ENCODE measurements around the gene PRKN. TPM values are rescaled to one million over a fixed set of nuclear protein-coding genes. Genes with fewer than 3 reads are reported as not detected.

Gene PRKN
- polyA plus RNA-seq (ENCODE audit: insufficient read length): 4.6 TPM

- peak; percentile 91 for DNase-seq (ENCODE audit: low read depth)
Observed at GRCh38 chr6:162727322-162728182, at the start of gene PRKN, which contains the start of gene PACRG. Gene PRKN, minus strand, starts transcription at chr6:162727766. Gene PACRG, plus strand, starts transcription at chr6:162727974.

DNA sequence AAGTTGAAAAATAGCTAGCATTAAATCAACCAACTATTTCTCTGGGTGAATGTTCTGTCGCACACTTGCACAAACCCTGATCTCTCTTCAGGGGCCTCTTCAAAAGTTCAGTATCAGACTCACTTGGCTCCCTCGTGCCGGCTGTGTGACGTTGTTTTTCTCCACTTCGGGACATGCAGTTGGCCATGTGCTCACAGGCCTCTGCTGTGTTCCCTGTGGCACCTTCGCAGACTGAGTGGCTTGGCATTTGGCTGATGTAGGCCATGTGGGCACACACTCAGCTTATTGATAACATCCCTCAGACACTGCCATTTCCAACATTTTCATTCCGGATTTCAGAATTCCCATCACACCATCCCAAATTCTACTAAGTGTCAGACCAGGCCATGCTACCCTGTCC is 49.5 kb upstream of the PRKN start:
- no peak for DNase-seq (ENCODE audit: low read depth)

DNA sequence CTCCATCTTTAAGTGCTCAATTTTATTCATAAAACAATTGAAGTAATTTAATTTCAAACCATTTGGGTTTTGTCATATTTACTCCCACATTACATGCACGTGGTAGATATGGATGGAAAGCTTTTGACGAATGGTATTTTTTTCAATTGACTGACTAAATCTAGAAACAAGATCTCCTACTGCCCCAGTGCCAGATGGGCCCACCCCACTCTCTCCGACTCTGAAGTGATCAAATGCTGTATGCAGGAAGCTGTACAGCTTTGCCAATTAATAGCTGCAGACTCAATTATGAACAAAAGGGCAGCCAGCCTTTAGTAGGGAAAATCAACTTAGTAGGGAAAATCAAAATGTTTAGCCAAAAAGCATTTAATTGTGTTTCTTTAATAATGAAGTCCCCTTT is 46.4 kb upstream of the PRKN start:
- DNase-seq (ENCODE audit: low read depth): no peak

GRCh38 chr6:162772466-162772865 is 44.9 kb upstream of the PRKN start:
- no peak for DNase-seq (ENCODE audit: low read depth)

DNA sequence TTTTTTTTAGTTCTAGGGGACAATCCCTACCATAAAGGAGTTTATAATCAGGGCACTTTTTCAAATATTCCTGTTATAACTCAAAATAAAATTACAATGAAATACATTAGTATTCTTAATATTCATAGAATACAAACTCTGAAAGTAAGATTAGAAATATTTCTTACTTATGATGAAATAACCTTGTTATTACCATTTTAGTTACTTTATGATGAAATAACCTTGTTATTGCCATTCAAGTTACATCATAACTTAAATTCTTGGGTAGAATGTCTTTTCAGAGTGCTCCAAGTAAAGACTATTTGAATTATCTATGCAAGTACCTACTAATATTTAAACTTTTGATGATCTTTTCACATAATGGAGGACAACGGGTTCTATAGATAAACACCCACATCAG is 43.4 kb upstream of the PRKN start:
- DNase-seq (ENCODE audit: low read depth): no peak

DNA sequence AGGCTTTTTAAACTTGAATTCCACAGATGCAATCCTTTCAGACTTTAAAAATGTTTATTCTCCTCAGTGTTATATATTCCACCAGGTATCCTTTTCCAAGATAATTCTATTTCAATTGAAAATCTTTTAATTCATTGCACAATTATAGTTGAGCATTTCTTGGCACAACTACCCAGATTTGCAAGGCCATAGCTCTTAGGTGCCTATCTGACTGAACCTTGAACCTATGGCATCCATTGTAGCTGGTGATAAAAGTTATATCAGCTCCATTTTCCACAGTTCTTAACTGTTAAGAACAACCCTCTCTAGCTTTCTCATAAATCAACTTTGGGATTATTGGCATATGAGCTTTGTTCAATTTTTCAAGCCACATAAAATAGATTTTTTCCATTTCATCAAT is 42.6 kb upstream of the PRKN start:
- no peak for DNase-seq (ENCODE audit: low read depth)

DNA sequence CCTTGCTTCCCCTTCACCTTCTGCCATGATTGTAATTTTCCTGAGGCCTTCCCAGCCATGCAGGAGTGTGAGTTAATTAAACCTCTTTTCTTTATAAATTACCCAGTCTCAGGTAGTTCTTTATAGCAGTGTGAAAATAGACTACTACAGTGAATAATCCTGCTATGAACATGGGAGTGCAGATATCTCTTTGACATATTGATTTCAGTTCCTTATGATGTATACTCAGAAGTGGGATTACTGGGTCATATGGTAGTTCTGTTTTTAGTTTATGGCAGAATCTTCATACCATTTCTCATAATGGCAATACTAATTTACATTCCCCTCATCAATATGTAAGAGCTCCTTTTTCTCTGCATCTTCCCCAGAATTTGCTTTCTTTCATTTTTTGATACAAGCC is 26.2 kb upstream of the PRKN start:
- DNase-seq (ENCODE audit: low read depth): no peak

GRCh38 chr6:162751211-162751859 is 23.8 kb upstream of the PRKN start:
- no peak for DNase-seq (ENCODE audit: low read depth)

- no peak for DNase-seq (ENCODE audit: low read depth)
Observed at GRCh38 chr6:162750776-162751175, 23.2 kb upstream of the PRKN start.

GRCh38 chr6:162736961-162737360 is 9.4 kb upstream of the PRKN start:
- DNase-seq (ENCODE audit: low read depth): no peak

GRCh38 chr6:162733489-162733888 is 5.9 kb upstream of the PRKN start:
- DNase-seq (ENCODE audit: low read depth): no peak

DNA sequence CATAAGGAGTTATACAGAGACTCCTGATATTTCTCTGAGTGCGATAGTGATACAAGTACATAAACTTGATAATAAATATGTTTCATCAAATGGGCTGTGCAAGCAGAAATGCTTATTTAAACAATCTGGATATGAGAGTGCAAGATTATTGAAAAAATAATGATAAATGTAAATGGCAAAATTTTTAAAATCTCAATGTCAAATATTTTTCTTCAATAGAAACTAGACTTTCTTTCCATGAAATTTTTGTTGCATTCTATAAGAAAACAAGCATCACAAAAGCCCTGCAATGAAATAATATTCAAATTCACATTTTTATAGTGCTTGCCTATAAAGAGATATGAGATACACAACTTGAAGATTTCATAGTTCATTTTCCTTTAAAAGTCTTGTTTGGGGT is 2.9 kb upstream of the PRKN start:
- DNase-seq (ENCODE audit: low read depth): no peak

DNA sequence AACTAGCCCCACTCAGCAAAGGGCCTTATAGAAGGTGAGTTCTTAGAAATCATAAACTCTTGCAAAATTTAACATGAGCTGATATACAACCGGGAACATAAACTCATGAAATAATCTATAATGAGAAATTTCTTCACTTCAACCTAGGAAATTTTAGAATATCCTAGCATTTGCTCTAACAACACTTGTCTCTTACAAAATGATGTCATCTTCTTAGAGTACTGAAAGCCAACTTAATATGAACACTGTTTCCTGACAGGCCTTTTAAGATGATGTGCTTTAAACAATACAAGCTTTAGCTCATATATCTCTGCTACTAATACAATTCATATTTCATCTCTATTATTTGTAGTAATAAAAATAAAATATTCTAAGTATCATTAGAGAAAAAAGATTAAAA is 1.1 kb upstream of the PRKN start:
- DNase-seq (ENCODE audit: low read depth): no peak

DNA sequence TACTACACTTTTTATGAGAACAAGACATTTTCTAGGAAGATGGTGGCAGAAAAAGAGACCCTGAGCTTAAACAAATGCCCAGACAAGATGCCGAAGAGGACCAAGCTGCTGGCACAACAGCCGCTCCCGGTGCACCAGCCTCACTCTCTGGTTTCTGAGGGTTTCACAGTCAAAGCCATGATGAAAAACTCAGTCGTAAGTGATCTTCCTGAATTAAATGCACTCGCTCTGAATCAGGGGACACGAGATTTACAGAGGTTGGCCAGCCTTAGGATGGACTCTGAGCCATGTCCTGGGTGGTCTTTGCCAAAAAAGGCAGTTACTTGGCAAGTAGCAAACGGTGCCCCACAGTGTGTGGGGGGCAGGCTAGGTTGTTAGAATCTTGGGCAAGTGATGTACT is 631 bp upstream of the PRKN start:
- no peak for DNase-seq (ENCODE audit: low read depth)

DNA sequence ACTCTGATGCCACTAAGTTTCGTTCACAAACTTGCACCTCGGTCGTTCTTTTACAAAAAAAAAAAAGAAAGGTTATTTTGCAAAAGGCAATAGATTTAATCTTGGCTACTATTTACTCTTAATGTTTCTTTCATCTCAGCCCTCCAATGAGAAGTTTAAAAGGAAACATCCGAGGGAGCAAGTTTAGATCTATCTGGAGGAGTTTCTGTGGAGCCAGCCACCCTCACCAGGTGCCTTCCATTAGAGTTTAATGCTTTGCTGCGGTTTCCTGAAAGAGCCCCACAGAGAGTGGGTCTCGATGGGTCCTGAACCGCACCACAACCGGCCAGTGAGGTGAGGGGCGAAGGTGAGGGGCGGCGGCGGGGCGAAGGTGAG is 632 bp downstream of the PRKN start:
- DNase-seq (ENCODE audit: low read depth): no peak

GRCh38 chr6:162722633-162723032 is 4.9 kb downstream of the PRKN start:
- DNase-seq (ENCODE audit: low read depth): no peak

DNA sequence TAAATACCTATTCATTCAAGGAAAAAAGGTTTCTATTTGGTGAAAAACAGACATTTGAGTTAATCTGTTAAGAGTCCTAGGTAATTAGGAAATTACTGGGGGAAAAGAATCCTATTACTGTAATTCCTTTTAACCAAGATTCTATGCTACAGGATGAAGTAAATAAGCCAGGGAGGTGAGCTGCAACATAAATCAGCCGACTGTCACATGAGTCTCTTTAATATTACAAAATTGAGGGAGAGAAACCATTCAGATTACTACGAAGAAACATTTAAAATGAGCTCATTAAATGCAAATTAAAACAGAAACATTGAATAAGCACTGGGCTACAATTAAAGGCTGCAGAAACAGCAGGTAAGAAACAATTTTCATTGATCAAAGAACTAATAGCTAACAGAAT is 5.3 kb downstream of the PRKN start:
- no peak for DNase-seq (ENCODE audit: low read depth)

- DNase-seq (ENCODE audit: low read depth): no peak
Observed at GRCh38 chr6:162721404-162721687, 6.2 kb downstream of the PRKN start.

DNA sequence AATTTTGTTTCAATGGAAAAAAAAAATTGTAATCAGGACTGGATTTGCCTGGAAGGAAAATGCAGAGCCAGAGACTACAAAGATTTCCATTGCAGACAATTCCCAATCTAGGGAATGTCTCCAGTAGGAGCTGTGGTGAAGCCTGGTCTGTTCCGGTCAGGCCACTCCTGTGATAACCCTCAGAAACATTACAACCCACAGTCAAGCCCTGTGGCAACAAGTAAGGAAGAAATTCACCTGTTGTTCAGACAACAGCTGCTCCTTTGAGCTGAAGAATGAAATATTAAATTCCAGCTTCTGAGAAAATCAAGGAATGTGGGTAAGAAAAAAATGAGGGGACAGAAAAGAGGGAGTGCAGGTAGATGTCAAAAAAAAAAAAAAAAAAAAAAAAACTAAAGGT is 8.0 kb downstream of the PRKN start:
- DNase-seq (ENCODE audit: low read depth): no peak

GRCh38 chr6:162715601-162716000 is 12.0 kb downstream of the PRKN start:
- no peak for DNase-seq (ENCODE audit: low read depth)

GRCh38 chr6:162713974-162714780 is 13.4 kb downstream of the PRKN start:
- no peak for DNase-seq (ENCODE audit: low read depth)

- DNase-seq (ENCODE audit: low read depth): no peak
Observed at GRCh38 chr6:162712694-162713093, 14.9 kb downstream of the PRKN start.

GRCh38 chr6:162711376-162711775 is 16.2 kb downstream of the PRKN start:
- no peak for DNase-seq (ENCODE audit: low read depth)
